Type B pancreatic cell (in vitro differentiated cells): Measurements from ENCODE around the gene FRK. TPM values are rescaled to one million over a fixed set of nuclear protein-coding genes. Genes with fewer than 3 reads are reported as not detected.

ENCODE experiments used
- DNase-seq: peaks from one replicate; pipeline ENCODE4 v3.0.0; 2021; ENCODE audit warnings: mixed read lengths; ENCODE audit not compliant: unreplicated experiment; ENCODE audit errors: extremely low spot score
- H3K27ac Mint-ChIP-seq: 2 replicates; pipeline ENCODE4 v1.8.0; 2021; ENCODE audit warnings: mild to moderate bottlenecking, mixed read lengths
- H3K27me3 Mint-ChIP-seq: 2 replicates; pipeline ENCODE4 v1.8.0; 2021; ENCODE audit warnings: mixed read lengths
- H3K36me3 Mint-ChIP-seq: 2 replicates; pipeline ENCODE4 v1.8.0; 2021; ENCODE audit warnings: mixed read lengths
- H3K4me1 Mint-ChIP-seq: one replicate; pipeline ENCODE4 v1.8.0; 2021; ENCODE audit warnings: mixed read lengths; ENCODE audit not compliant: unreplicated experiment
- H3K4me3 Mint-ChIP-seq: 2 replicates; pipeline ENCODE4 v1.8.0; 2021; ENCODE audit warnings: mild to moderate bottlenecking, mixed read lengths
- H3K9me3 Mint-ChIP-seq: 2 replicates; pipeline ENCODE4 v1.8.0; 2021; ENCODE audit warnings: mixed read lengths
- total RNA-seq: library from RNA; stranded (reverse); gene quantifications from 2 replicates; pipeline ENCODE4 v1.2.1, GENCODE V29; 2021; ENCODE audit warnings: low replicate concordance
- TF ChIP-seq, protein P1 (sequence below): fragments of 200-600 bp; sonication (generic); conservative IDR thresholded peaks from 2 replicates; pipeline ENCODE4 v1.5.0; 2021; ENCODE audit warnings: antibody characterized with exemption, mild to moderate bottlenecking

The FRK gene
- total RNA-seq, 1 donor from 2014 or later, result 6.2 TPM

DNA sequence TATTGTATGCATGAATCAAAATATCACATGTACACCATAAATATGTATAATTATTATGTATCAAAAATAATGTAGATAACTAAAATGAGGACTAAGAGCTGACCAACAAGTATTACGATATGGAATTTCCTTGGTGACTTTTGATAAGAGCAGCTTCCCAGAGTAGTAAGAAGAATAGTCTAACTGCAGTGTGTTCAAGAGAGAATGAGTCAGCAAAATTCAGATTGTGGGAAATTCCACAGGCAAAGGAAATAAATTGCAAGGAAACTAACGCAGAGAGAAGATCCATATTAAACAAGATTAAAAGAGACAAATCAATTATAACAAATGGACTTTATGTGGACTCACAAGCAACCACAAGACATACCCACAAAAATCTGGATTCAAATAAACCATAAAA, 26.4 kb downstream of the FRK start:
- H3K4me3 Mint-ChIP-seq, result no peak overlapping the region
- no peaks in the 10 kb centered on the region for H3K27me3 Mint-ChIP-seq
- TF ChIP-seq, protein P1, sequence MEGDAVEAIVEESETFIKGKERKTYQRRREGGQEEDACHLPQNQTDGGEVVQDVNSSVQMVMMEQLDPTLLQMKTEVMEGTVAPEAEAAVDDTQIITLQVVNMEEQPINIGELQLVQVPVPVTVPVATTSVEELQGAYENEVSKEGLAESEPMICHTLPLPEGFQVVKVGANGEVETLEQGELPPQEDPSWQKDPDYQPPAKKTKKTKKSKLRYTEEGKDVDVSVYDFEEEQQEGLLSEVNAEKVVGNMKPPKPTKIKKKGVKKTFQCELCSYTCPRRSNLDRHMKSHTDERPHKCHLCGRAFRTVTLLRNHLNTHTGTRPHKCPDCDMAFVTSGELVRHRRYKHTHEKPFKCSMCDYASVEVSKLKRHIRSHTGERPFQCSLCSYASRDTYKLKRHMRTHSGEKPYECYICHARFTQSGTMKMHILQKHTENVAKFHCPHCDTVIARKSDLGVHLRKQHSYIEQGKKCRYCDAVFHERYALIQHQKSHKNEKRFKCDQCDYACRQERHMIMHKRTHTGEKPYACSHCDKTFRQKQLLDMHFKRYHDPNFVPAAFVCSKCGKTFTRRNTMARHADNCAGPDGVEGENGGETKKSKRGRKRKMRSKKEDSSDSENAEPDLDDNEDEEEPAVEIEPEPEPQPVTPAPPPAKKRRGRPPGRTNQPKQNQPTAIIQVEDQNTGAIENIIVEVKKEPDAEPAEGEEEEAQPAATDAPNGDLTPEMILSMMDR, result no peak
- no peaks in the 10 kb centered on the region for H3K36me3 Mint-ChIP-seq
- H3K27ac Mint-ChIP-seq, result peak overlapping the region; percentile 44
- peaks cover 16% of the 10 kb centered on the region for H3K4me1 Mint-ChIP-seq
- DNase-seq, result no peak
- H3K9me3 Mint-ChIP-seq, result no peaks in the 10 kb centered on the region

DNA sequence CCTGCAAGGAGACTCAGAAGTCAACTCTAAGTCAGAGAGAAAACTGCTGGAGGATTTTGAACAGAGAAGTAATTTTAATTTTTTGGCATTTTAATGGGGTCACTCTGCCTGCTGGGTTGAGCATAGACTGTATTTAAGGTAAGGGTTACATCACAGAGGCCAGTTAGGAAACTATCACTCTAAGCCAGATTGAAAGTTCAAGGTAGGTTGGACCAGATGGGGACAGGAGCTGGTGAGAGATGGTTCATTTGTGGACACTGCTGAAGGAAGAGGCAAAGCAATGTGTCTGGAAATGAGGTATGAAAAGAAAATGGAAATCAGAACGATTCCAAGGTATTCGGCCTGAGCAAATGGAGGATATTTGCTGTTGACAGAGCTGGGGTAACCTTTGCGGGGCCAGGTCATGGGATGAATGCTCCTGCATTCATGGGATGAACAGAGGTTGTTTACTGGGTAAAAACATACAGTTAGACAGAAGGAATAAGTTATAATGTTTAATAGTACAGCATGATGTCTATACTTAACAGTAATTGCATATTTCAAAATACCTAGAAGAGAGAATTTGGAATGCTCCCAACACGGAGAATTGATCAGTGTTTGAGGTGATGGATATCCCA, 26.9 kb downstream of the FRK start:
- no peak for DNase-seq
- H3K36me3 Mint-ChIP-seq, result no peaks in the 10 kb centered on the region
- peaks cover 16% of the 10 kb centered on the region for H3K4me1 Mint-ChIP-seq
- H3K9me3 Mint-ChIP-seq, result no peaks in the 10 kb centered on the region
- TF ChIP-seq, protein P1, result no peak
- no peak overlapping the region for H3K4me3 Mint-ChIP-seq
- H3K27ac Mint-ChIP-seq, result peak overlapping the region; percentile 35
- no peaks in the 10 kb centered on the region for H3K27me3 Mint-ChIP-seq

DNA sequence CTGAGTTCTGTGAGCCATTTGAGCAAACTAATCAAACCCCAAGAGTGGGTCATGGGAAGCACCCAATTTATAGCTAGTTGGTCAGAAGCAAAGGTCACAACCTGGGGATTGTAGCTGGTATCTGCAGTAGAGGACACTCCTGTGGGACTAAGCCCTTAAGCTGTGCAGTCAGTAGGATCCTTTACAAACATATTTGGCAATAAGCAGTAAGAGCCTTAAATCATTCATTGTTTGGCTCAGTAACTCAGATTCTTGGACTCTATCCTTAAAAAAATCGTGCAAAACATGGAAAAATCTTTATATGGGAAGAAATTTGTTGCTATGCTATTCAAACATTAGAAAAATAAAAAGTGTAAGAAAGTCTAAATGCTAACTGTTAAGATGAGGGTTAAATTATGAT, 29.9 kb downstream of the FRK start:
- Mint-ChIP-seq H3K27ac (no peak overlapping the region), H3K9me3 (no peaks in the 10 kb centered on the region), H3K4me1 (peaks cover 7% of the 10 kb centered on the region), H3K4me3 (no peak overlapping the region), H3K36me3 (no peaks in the 10 kb centered on the region), H3K27me3 (no peaks in the 10 kb centered on the region)
- TF ChIP-seq, protein P1, result no peak
- no peak for DNase-seq

DNA sequence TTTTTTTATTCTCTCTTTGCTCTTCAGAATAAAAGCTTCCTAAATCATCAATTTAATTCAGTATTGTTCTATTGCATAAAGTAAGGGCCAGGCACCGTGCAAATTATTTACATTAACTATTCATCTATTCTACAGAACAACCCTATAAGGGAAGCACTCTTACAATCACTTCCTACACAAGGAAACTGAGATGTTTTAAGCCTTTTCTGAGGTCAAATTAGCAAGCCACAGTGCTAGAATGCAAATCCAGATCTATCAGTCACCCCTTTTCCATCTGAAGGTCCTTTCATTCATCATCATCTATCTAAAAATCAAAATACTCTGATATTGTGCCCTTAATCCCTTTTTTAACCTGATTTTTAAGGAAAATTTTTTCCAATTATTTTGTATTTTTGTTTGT, 31.2 kb downstream of the FRK start:
- TF ChIP-seq, protein P1, result no peak
- no peaks in the 10 kb centered on the region for H3K27me3 Mint-ChIP-seq
- no peaks in the 10 kb centered on the region for H3K36me3 Mint-ChIP-seq
- H3K4me1 Mint-ChIP-seq, result peaks cover 4% of the 10 kb centered on the region
- no peak for DNase-seq
- no peak overlapping the region for H3K4me3 Mint-ChIP-seq
- H3K27ac Mint-ChIP-seq, result no peak overlapping the region
- H3K9me3 Mint-ChIP-seq, result no peaks in the 10 kb centered on the region

DNA sequence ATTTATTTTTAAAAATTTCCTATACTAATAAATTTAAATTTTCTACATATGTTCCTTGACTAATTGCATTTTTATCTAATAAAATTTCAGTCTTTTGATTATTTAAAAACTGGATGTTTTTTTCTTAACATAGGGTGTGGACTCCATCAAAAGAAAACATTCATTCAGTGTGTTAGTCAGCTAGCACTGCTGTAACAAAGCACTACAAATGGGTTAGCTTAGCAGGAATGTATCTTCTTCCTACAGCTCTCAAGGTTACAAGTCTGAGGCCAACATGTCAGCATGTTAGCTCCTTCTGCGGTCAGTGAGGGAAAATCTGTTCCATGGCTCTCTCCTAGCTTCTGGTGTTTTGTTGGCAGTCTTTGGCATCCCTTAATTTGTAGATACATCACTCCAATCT, 32.5 kb downstream of the FRK start:
- TF ChIP-seq, protein P1, result no peak
- H3K4me3 Mint-ChIP-seq, result no peak overlapping the region
- H3K4me1 Mint-ChIP-seq, result no peaks in the 10 kb centered on the region
- H3K9me3 Mint-ChIP-seq, result no peaks in the 10 kb centered on the region
- DNase-seq, result no peak
- no peaks in the 10 kb centered on the region for H3K36me3 Mint-ChIP-seq
- no peak overlapping the region for H3K27ac Mint-ChIP-seq
- H3K27me3 Mint-ChIP-seq, result no peaks in the 10 kb centered on the region

DNA sequence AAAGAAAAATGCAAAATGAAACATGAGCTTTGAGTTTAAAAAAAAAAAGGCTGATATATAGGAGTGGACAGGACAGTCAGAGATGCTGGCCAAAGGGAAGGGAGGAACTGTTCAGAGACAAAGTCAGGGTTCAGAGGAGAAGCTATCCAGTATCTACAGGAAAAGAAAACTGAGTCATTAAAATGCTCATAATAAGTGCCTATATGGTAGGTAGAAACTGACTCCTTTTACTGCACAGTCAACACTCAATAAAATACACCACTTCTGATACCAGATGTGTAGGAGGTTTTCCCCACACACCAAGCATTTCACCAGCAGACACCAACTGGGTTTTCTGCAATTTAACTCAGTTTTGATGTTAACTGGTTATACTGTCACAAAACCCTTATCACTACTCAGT, 32.9 kb downstream of the FRK start:
- no peak overlapping the region for H3K27ac Mint-ChIP-seq
- H3K9me3 Mint-ChIP-seq, result no peaks in the 10 kb centered on the region
- H3K27me3 Mint-ChIP-seq, result no peaks in the 10 kb centered on the region
- no peak overlapping the region for H3K4me3 Mint-ChIP-seq
- no peaks in the 10 kb centered on the region for H3K36me3 Mint-ChIP-seq
- TF ChIP-seq, protein P1, result no peak
- H3K4me1 Mint-ChIP-seq, result no peaks in the 10 kb centered on the region
- no peak for DNase-seq
